HG02981 (cell line): ENCODE measurements around the gene POLN.
"Not testable (repeated sequence)": the region's sequence is repeated elsewhere in the genome, so short reads cannot be mapped to it uniquely, and the experiment has no call there.

Experiments
- ATAC-seq: cut with Tn5 transposase; IDR thresholded peaks from one replicate; pipeline ENCODE4 v1.9.1; 2021; ENCODE audit warnings: mild to moderate bottlenecking, moderate library complexity; ENCODE audit not compliant: unreplicated experiment

POLN gene

GRCh38 chr4:2222838-2223237 is 19.1 kb downstream of the POLN start:
- no peak for ATAC-seq

GRCh38 chr4:2221378-2221777 is 20.5 kb downstream of the POLN start:
- ATAC-seq = not testable (repeated sequence)

GRCh38 chr4:2220016-2220630 is 21.8 kb downstream of the POLN start:
- ATAC-seq = no peak

GRCh38 chr4:2219233-2219760 is 22.6 kb downstream of the POLN start:
- no peak for ATAC-seq

DNA sequence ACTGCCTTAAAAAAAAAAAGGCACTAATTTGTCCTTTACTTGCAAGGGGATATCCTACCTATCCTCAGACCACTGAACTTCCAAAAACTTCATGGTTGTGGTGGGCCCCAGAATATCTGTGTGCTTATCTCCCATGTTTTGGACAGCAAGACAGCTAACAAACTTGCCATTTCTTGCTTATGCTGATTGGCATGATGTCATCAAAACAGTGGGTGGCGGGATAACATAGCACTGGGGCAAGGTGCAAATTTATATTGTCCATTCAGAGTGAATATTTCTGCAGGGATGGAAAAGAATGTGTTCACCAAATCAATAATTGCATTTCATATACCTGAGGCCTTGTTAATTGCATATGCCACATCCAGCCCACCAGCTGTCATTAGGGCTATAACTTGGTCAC is 23.5 kb downstream of the POLN start:
- no peak for ATAC-seq

GRCh38 chr4:2217726-2218125 is 24.2 kb downstream of the POLN start:
- ATAC-seq = no peak

GRCh38 chr4:2212831-2213230 is 29.1 kb downstream of the POLN start:
- ATAC-seq = no peak

GRCh38 chr4:2202789-2203188 is 39.1 kb downstream of the POLN start:
- not testable (repeated sequence) for ATAC-seq

- no peak for ATAC-seq
These were observed 47.4 kb downstream of the POLN start for GRCh38 chr4:2194496-2194895.

GRCh38 chr4:2193326-2193725 is 48.6 kb downstream of the POLN start:
- ATAC-seq = no peak

DNA sequence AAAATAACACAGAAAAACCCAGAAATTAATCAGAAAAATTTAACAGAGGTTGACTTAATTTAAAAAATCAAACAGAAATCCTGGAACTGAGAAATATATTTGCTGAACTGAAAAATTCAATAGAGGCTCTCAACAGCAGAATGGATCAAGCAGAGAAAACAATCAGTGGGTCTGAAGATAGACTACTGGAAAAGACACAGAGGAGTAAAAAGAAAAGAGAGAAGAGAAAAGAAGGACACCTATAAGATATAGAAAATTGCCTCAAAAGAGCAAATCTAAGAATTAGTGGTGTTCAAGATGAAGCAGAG is 55.1 kb downstream of the POLN start:
- no peak for ATAC-seq

GRCh38 chr4:2186133-2186864 is 55.6 kb downstream of the POLN start:
- no peak for ATAC-seq

DNA sequence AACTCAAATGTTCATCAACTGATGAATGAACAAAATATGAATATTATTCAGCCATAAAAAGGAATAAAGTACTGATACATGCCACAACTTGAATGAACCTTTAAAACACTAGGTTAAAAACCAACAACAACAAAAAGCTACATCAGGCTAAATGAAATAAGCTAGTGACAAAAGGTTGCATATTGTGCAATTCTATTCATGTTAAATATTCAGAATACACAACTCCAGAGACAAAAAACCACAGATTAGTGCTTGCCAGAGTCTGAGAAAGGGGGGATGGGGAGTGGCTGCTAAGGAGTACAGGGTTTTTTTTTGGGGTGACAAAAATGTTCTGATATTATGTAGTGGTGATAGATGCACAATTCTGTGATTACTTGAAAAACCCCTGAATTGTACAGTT is 58.5 kb downstream of the POLN start:
- ATAC-seq = no peak

DNA sequence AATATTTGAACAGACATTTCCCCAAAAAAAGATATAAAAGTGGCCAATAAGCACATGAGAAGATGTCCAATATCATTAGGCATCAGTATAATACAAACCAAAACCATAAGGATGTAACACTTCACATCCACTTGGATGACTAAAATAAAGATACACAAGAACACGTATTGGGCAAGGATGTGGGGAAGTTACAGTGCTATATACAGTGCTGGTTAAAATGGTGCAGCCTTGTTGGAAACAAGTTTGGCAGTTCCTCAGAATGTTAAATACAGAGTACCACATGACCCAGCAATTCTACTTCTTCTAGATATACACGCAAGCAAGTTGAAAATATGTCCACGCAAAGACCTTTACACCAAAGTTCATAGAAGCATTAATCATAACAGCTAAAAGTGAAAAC is 58.9 kb downstream of the POLN start:
- no peak for ATAC-seq

- no peak for ATAC-seq
These were observed 61.5 kb downstream of the POLN start for GRCh38 chr4:2180410-2180809.

- no peak for ATAC-seq
These were observed 62.2 kb downstream of the POLN start for GRCh38 chr4:2179717-2180116.

DNA sequence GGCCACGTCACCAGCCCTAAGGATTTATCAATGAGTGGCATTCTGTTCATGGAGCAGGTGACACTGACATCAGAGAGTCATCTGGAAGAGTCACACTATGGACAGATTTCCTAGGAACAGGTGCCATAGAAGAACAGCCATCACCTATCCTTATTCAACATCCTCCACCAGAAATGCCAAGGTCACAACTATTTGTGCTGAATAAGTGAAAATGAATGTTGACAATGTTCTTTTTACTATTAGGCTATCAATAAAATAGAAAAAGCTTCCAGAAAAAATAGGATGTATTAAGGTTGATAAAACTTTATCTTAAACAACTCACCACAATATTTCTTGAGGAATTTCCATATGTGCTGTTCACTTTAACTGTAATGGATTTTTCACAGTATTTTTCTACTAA is 62.9 kb downstream of the POLN start:
- ATAC-seq = no peak

DNA sequence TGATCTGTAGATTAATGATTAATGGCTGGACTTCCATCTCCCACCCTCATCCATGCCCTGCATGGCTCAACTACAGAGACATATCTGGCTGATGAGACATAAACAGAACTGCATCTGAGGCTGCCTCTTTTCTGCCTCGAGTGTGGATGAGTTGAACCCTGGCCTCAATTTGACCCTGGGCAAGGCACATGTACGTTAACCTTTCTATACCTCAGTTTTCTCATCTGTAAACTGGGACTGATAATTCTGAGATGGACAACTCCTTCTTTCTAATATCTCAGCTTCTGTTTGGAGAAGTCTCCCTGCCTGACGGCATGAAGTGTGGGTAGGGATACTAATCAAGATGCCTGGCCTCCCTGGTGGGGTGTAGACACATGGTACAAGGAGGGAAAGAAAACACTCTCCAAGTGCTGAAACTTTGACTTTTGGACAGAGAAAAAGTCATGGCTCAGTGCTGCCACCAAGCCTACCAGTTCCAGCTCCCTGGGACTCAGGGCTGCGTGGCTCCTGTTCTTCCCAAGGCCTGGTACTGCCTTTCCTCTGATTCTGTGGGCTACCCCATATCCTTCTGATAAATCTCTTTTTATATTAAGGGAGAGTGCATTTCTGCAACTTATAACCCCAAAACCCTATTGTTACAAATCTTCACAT is 64.4 kb downstream of the POLN start:
- no peak for ATAC-seq

- no peak for ATAC-seq
These were observed 65.8 kb downstream of the POLN start for GRCh38 chr4:2175990-2176698.

- ATAC-seq = no peak
These were observed 67.9 kb downstream of the POLN start for GRCh38 chr4:2174061-2174460.

GRCh38 chr4:2172627-2173231 is 69.2 kb downstream of the POLN start:
- ATAC-seq = no peak
